Thyroid gland (tissue), 4 donors: ENCODE data around the gene ZYX. TPM values are rescaled to one million over a fixed set of nuclear protein-coding genes. Genes with fewer than 3 reads are reported as not detected.
"Not testable (repeated sequence)": the region's sequence is repeated elsewhere in the genome, so short reads cannot be mapped to it uniquely, and the experiment has no call there.

Experiments used
- DNase-seq, 2 donors: peaks; one replicate each; pipeline ENCODE4 v3.0.0-alpha.2; 2019
- H3K27ac ChIP-seq, 3 donors: fragments of 200-600 bp; sonication (generic); 1 replicate in 2 of 3; 2 replicates in 1 of 3; pipeline ENCODE4 v1.5.1; 2016 to 2019; ENCODE audit warnings: mild to moderate bottlenecking in 1 of 3, moderate library complexity in 1 of 3
- H3K27me3 ChIP-seq: fragments of 200-600 bp; sonication (generic); one replicate; pipeline ENCODE4 v1.5.1; 2019
- H3K36me3 ChIP-seq, 2 donors: fragments of 200-600 bp; sonication (generic); one replicate each; pipeline ENCODE4 v1.5.1; 2016 to 2019
- H3K4me1 ChIP-seq, 2 donors: fragments of 200-600 bp; sonication (generic); one replicate each; pipeline ENCODE4 v1.5.1; 2017 to 2019
- H3K4me3 ChIP-seq, 3 donors: fragments of 200-600 bp; sonication (generic); replicated peaks in 1 of 3; 1 replicate in 2 of 3; 2 replicates in 1 of 3; pipeline ENCODE4 v1.5.1; 2016; ENCODE audit warnings: mild to moderate bottlenecking in 1 of 3
- H3K9me3 ChIP-seq: fragments of 200-600 bp; sonication (generic); one replicate; pipeline ENCODE4 v1.5.1; 2017
- POLR2A ChIP-seq, 2 donors: fragments of 450-650 bp; IDR thresholded peaks; one replicate each; pipeline ENCODE4 v1.6.1; 2017; ENCODE audit warnings: antibody characterized with exemption in 2 of 2, mild to moderate bottlenecking in 2 of 2, moderate library complexity in 1 of 2
- WGBS, 2 donors: methylation state at CpG; one replicate each; pipeline ENCODE4 v1.1.5; 2017; 5-methylcytosine and 5-hydroxymethylcytosine counted together
- intact Hi-C: fragments of 100-400 bp; cut with DNase I; formaldehyde crosslinking; loops from one replicate; pipeline ENCODE4 v1.15.1; 2023
- total RNA-seq, 4 donors: library from RNA; depleted of rRNA; stranded (reverse); fragments of >200 nt; gene quantifications; one replicate each; pipeline ENCODE4 v1.2.3, GENCODE V29; 2016
- TF ChIP-seq, protein P1 (sequence below), 6 experiments: fragments of 200-600 bp in 3 of 6; fragments of 450-650 bp in 3 of 6; sonication (generic) in 3 of 6; IDR thresholded peaks; one replicate each; pipeline ENCODE4 v1.5.1; 2016 to 2019; ENCODE audit warnings: antibody characterized with exemption in 6 of 6, mild to moderate bottlenecking in 2 of 6, inconsistent platforms in 1 of 6, moderate library complexity in 1 of 6

Gene ZYX
- total RNA-seq, 4 donors from 2014 or later, result 24.6 to 55.4 (median 31.3) TPM

DNA sequence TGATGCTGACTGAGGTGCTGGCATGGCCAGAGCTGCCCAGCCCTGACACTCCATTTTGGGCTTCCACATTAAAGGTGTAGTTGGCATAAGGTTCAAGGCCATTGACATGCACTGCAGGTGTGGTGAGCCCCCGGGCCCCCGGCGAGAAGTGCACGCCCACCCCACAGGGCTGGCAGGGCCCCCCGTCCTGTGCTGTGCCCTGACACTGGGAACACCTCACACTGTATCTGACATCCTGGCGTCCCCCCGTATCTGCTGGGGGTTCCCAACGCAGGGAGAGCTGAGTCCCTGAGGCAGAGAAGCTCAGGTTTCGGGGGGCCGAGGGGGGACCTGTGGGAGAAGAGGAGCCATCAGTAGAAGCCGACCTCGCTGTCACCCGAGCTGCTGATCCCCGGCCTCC, 17.5 kb downstream of the ZYX start:
- Histone ChIP-seq H3K36me3 (no peaks in the 10 kb centered on the region), H3K4me3 (no peak overlapping the region), H3K27me3 (no peaks in the 10 kb centered on the region), H3K27ac (no peak overlapping the region), H3K4me1 (peaks cover under 1 to 9% of the 10 kb centered on the region in 2 donors), H3K9me3 (no peaks in the 10 kb centered on the region)
- TF ChIP-seq, protein P1, sequence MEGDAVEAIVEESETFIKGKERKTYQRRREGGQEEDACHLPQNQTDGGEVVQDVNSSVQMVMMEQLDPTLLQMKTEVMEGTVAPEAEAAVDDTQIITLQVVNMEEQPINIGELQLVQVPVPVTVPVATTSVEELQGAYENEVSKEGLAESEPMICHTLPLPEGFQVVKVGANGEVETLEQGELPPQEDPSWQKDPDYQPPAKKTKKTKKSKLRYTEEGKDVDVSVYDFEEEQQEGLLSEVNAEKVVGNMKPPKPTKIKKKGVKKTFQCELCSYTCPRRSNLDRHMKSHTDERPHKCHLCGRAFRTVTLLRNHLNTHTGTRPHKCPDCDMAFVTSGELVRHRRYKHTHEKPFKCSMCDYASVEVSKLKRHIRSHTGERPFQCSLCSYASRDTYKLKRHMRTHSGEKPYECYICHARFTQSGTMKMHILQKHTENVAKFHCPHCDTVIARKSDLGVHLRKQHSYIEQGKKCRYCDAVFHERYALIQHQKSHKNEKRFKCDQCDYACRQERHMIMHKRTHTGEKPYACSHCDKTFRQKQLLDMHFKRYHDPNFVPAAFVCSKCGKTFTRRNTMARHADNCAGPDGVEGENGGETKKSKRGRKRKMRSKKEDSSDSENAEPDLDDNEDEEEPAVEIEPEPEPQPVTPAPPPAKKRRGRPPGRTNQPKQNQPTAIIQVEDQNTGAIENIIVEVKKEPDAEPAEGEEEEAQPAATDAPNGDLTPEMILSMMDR (IDR thresholded peaks at IDR 0.05), result no peak
- no peak for TF ChIP-seq POLR2A (IDR thresholded peaks at IDR 0.05)
- 95 to 96% methylated on average over 9 to 12 of the region's 14 CpGs for whole genome bisulfite sequencing, 2 donors
- no peak for DNase-seq
- intact Hi-C loops, result no loop called here

DNA sequence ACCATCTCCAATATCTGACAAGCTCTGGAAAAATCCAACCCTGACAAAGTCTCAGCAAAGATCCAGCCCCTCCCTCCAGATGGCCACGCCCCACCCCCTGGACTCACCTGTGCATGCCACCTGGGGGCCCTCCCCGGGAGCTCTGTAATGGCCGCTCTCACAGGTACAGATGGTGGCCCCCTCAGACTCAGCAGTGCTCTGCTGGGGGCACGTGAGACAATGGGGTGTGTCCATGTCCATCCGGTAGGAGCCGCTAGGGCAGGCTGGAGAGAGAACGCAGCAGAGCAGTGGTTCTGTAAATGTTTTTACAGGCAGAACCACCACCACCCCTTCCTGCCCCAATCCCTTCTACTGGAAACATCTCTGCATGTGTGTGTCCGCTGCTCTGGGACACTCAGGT, 18.0 kb downstream of the ZYX start:
- TF ChIP-seq, protein P1 (IDR thresholded peaks at IDR 0.05), result no peak
- no peak for TF ChIP-seq POLR2A (IDR thresholded peaks at IDR 0.05)

DNA sequence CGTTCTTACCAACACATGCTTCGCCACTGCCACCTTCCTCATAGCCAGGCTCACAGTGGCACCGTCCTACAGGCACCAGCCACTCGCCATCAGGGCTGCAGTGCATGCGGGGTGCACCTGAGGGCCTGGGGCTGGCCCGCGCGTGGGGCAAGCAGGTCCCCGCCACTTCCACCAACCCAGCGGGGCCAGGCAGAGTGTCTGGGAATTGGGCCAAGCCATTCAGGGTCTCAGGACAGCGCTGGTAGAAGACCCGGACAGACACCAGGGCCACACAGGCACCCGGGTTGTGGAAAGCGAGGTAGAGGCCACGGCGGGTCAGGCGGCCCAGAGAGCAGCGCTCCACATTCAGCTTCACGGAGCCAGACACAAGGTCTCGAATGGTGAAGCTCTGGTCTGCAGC, 18.5 kb downstream of the ZYX start:
- WGBS, 2 donors, result 95% methylated on average over 15 to 16 of the region's 20 CpGs

More for the DNA sequence above, 18.0 kb downstream of the ZYX start:
- H3K36me3 ChIP-seq, result no peaks in the 10 kb centered on the region
- peaks cover 0 to 9% of the 10 kb centered on the region in 2 donors for H3K4me1 ChIP-seq
- no peak overlapping the region for H3K27ac ChIP-seq
- no peak overlapping the region for H3K4me3 ChIP-seq
- H3K27me3 ChIP-seq, result no peaks in the 10 kb centered on the region
- no peaks in the 10 kb centered on the region for H3K9me3 ChIP-seq
- no peak for DNase-seq
- intact Hi-C loops, result no loop called here
- 95 to 98% methylated on average over 6 to 8 of the region's 8 CpGs for WGBS, 2 donors

DNA sequence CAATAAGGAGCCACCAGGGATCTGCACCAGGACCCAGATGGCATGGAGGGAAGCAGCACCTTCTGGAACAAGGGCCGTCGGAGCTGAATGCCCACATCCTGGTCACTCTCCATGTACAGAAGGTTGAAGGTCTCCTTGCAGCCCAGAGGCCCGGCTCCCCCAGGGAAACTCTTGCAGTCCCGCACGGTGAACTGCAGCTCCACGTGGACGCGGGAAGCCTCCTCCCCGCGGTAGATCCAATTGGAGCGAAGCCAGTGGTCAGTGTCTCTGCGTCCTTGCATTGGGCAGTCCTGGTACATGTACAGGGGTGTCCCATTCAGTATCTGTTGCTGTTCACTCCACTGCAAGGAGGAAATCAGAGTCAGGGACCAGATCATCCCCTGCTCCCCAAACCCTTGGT, 20.1 kb downstream of the ZYX start:
- Histone ChIP-seq H3K4me3 (no peak overlapping the region), H3K4me1 (peaks cover 0 to 9% of the 10 kb centered on the region in 2 donors), H3K27ac (no peak overlapping the region), H3K9me3 (no peaks in the 10 kb centered on the region), H3K27me3 (no peaks in the 10 kb centered on the region), H3K36me3 (no peaks in the 10 kb centered on the region)
- DNase-seq, result no peak
- intact Hi-C loops, result no loop called here
- TF ChIP-seq, protein P1 (IDR thresholded peaks at IDR 0.05), result no peak
- WGBS, 2 donors, result 94% methylated on average over 2 to 12 of the region's 12 CpGs

More for the DNA sequence above, 18.5 kb downstream of the ZYX start:
- intact Hi-C loops, result no loop called here
- Histone ChIP-seq H3K36me3 (no peaks in the 10 kb centered on the region), H3K4me3 (no peak overlapping the region), H3K27me3 (no peaks in the 10 kb centered on the region), H3K27ac (no peak overlapping the region), H3K4me1 (peaks cover 0 to 9% of the 10 kb centered on the region in 2 donors), H3K9me3 (no peaks in the 10 kb centered on the region)
- DNase-seq, result no peak
- TF ChIP-seq POLR2A (IDR thresholded peaks at IDR 0.05), result no peak
- TF ChIP-seq, protein P1 (IDR thresholded peaks at IDR 0.05), result no peak

DNA sequence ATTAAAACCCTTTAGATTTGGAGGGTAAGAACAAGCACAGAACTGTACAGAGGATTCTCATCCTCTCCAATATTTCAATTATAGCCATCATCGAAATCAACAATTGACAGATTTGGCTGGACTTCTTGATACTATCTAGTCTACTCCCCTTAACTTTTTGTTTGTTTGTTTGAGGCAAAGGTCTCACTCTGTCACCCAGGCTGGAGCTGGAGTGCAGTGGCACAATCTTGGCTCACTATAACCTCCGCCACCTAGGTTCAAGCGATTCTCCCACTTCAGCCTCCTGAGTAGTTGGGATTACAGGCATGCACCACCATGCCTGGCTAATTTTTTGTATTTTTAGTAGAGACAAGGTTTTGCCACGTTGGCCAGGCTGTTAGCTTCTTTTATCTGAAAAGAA, 21.1 kb downstream of the ZYX start:
- WGBS, 2 donors, result 66 to 67% methylated on average over 4 of the region's 4 CpGs
- DNase-seq, H3K27me3 ChIP-seq, H3K4me1 ChIP-seq, H3K27ac ChIP-seq, H3K36me3 ChIP-seq, intact Hi-C loops, H3K9me3 ChIP-seq, H3K4me3 ChIP-seq: not testable (repeated sequence)
